HG03139 (cell line): ENCODE results near the gene SMC6.

Experiments used
- ATAC-seq: cut with Tn5 transposase; IDR thresholded peaks from one replicate; pipeline ENCODE4 v1.9.1; 2021; ENCODE audit not compliant: unreplicated experiment

The SMC6 gene

GRCh38 chr2:17621781-17622180 lies 131.8 kb downstream of the SMC6 start:
- ATAC-seq: no peak

DNA sequence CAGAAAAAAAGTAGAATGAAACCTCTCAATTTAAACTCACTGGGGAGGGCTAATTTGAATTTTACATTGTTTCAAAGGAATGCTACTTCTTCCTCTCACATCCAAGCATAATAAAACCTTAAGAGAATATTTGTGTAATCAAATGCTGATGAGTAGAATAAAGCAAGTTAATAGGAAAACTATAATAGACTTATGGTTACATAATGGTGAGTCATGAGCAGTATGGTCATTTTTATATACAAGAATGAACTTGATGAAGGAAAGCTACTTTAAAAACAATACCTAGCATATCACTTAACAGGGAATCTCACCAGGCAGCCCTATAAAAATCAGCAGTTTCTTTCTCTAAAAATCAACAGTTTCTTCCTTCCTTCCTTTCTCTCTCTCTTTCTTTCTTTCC lies 132.8 kb downstream of the SMC6 start:
- ATAC-seq: no peak

- ATAC-seq: no peak
Measured at GRCh38 chr2:17620280-17620679, 133.3 kb downstream of the SMC6 start.

DNA sequence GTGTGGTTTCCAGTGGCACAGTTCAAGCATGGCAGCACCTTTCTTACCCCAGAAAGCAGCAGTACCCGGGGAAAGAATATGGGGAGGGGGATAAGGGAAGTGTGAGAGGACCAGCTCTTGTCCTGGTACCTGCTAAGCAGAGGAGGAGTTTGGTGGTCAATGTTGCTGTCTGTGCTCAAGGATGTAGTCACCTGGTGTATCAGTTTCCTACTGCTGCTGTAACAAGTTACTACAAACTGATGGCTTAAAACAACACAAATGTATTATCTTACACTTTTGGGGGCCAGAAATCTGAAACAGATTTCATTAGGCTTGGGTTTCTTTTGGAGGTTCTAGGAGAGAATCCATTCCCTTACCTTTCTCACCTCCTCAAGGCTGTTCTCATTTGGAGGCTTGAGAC lies 135.7 kb downstream of the SMC6 start:
- no peak for ATAC-seq

- ATAC-seq: no peak
Measured at GRCh38 chr2:17617516-17617915, 136.1 kb downstream of the SMC6 start.

DNA sequence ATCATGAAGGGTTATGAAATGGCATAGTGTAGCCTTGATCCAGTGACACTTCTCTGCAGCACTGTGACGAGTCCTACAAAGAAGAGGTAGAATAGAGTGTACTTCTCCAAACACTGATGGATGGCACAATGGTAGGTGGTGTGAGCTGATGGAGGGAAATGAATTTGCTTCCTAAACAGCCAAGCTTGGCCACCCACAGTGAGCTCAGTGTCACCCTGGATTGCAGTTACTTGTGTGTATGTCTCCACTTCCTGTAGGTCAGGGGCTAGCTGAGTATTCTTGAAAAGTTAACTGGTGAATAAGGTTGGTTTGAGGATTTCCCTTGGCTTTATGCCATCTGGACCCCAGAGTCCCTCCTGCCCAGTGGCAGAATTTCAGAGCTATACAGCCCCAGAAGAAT lies 137.2 kb downstream of the SMC6 start:
- ATAC-seq: no peak

DNA sequence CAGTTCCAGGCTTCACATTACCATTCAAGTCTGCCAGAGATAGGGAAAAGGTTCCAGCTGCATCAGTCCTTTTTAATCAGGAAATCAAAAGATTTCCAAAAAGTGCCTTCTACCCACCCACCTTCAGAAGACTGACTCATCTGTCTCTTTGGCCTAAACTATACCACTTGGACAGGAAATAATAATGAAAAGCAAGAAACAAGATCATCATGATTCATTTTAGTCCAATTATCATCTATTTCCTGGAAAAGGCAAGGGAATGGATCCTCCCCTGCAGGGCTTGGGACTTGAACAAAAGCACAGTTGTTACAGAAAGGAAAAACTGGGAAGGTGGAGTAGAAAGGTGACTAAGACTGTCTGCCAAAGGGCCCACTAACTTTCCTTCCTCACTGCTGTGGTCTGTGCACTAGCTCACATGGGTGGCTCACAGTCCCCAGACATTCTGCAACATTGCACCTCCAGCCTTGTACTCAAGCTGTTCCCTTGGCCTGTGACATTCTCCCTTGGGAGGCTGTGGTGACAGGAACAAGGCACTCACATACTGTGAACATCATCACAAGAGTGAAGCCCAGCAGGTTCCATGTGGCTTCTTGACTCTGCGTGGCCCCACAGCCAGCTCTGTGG lies 137.8 kb downstream of the SMC6 start:
- no peak for ATAC-seq

GRCh38 chr2:17615147-17615546 lies 138.5 kb downstream of the SMC6 start:
- no peak for ATAC-seq

DNA sequence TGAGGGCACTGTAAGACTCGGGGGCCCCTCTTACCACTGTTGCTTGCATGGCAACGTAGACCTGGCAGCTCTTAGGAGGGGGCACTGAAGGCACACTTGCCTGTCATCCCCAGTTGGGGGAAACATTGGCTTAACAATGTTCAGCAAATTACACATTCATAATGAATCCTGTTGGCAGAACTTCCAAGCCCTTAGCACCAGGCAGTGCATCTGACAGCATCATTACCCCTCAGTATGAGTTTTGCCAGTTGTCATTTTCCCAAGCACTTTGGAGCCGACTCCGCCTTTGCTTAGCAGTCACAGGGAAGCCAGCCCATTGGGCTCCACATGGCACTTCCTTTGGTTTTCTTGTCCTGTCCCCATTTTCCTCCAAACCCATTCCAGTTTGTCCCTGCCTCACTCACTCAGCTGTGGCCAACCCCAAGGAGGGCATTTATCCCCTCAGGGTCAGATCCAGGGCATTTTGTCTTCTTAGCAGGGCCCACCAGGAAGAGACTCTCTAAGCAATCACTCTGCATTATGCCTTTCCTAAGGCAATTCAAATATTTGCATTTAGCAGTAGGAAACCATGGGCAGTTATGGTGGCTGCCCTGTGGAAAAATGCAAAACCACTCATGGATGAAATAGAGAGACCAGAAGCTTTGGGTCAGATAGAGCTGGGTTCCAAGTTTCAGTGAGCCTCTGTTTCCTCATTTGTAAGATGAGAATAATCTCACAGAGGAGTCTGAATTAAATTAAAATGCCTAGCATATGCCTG lies 139.3 kb downstream of the SMC6 start:
- no peak for ATAC-seq
